ENCODE results near the gene CLSTN2.

The CLSTN2 gene

GRCh38 chr3:139944256-139944910, 9.4 kb downstream of the CLSTN2 start:
- no peak for DNase-seq

GRCh38 chr3:139945386-139945785, 10.4 kb downstream of the CLSTN2 start:
- no peak for DNase-seq

- DNase-seq, result no peak
These were observed 11.0 kb downstream of the CLSTN2 start for GRCh38 chr3:139945942-139946341.

GRCh38 chr3:139948467-139948866, 13.5 kb downstream of the CLSTN2 start:
- no peak for DNase-seq

GRCh38 chr3:139948898-139949297, 13.9 kb downstream of the CLSTN2 start:
- DNase-seq, result no peak

- DNase-seq, result no peak
These were observed 18.3 kb downstream of the CLSTN2 start for GRCh38 chr3:139953131-139953910.

GRCh38 chr3:139954146-139954860, 19.3 kb downstream of the CLSTN2 start:
- no peak for DNase-seq

- DNase-seq, result no peak
These were observed 22.9 kb downstream of the CLSTN2 start for GRCh38 chr3:139957844-139958243.

- DNase-seq, result no peak
These were observed 34.4 kb downstream of the CLSTN2 start for GRCh38 chr3:139969386-139969785.

- DNase-seq, result no peak
These were observed 35.5 kb downstream of the CLSTN2 start for GRCh38 chr3:139970526-139970925.

- no peak for DNase-seq
These were observed 39.9 kb downstream of the CLSTN2 start for GRCh38 chr3:139974809-139975425.

GRCh38 chr3:139975594-139976365, 40.8 kb downstream of the CLSTN2 start:
- DNase-seq, result peak; percentile 64

- DNase-seq, result no peak
These were observed 44.0 kb downstream of the CLSTN2 start for GRCh38 chr3:139978966-139979365.

GRCh38 chr3:139979991-139980390, 45.0 kb downstream of the CLSTN2 start:
- no peak for DNase-seq

GRCh38 chr3:139982404-139982803, 47.4 kb downstream of the CLSTN2 start:
- no peak for DNase-seq

GRCh38 chr3:139985576-139985975, 50.6 kb downstream of the CLSTN2 start:
- DNase-seq, result no peak

GRCh38 chr3:139987908-139988307, 52.9 kb downstream of the CLSTN2 start:
- no peak for DNase-seq

- DNase-seq, result no peak
These were observed 53.6 kb downstream of the CLSTN2 start for GRCh38 chr3:139988472-139989156.

GRCh38 chr3:139994891-139995290, 59.9 kb downstream of the CLSTN2 start:
- no peak for DNase-seq

- DNase-seq, result no peak
These were observed 69.3 kb downstream of the CLSTN2 start for GRCh38 chr3:140004271-140004670.

- no peak for DNase-seq
These were observed 71.3 kb downstream of the CLSTN2 start for GRCh38 chr3:140006331-140006730.

- DNase-seq, result no peak
These were observed 72.1 kb downstream of the CLSTN2 start for GRCh38 chr3:140007081-140007480.
